Prostate gland (tissue), 2 donors: Measurements from ENCODE around the gene TTC23. TPM values are rescaled to one million over a fixed set of nuclear protein-coding genes. Genes with fewer than 3 reads are reported as not detected.
A peak's percentile ranks its signal among the peaks of the same experiment; 100 is the strongest.

Experiments used
- DNase-seq: peaks from one replicate; pipeline ENCODE4 v3.0.0-alpha.2; 2019; ENCODE audit warnings: low spot score
- H3K27ac ChIP-seq, 2 donors: fragments of 200-600 bp; sonication (generic); 2 replicates each; pipeline ENCODE4 v1.5.1; 2017 to 2019
- H3K27me3 ChIP-seq: fragments of 200-600 bp; sonication (generic); replicated peaks from 2 replicates; pipeline ENCODE4 v1.5.1; 2019; ENCODE audit not compliant: insufficient read depth
- H3K36me3 ChIP-seq, 2 donors: fragments of 200-600 bp; sonication (generic); 1 replicate in 1 of 2; 2 replicates in 1 of 2; pipeline versions ENCODE4 v1.5.1 to v1.8.1; 2017 to 2019
- H3K4me1 ChIP-seq: fragments of 200-600 bp; sonication (generic); replicated peaks from 2 replicates; pipeline ENCODE4 v1.5.1; 2019
- H3K4me3 ChIP-seq, 2 donors: fragments of 200-600 bp; sonication (generic); 2 replicates each; pipeline ENCODE4 v1.5.1; 2017 to 2019
- H3K9me3 ChIP-seq: fragments of 200-600 bp; sonication (generic); 2 replicates; pipeline ENCODE4 v1.5.1; 2017
- CTCF ChIP-seq, 4 experiments: fragments of 200-600 bp in 2 of 4; fragments of 450-650 bp in 2 of 4; sonication (generic) in 2 of 4; IDR thresholded peaks; 1 replicate in 3 of 4; 2 replicates in 1 of 4; pipeline ENCODE4 v1.5.1; 2016 to 2019; ENCODE audit warnings: antibody characterized with exemption in 4 of 4, mild to moderate bottlenecking in 2 of 4, moderate library complexity in 2 of 4
- POLR2A ChIP-seq: fragments of 450-650 bp; IDR thresholded peaks from one replicate; pipeline ENCODE4 v1.6.1; 2016; ENCODE audit warnings: antibody characterized with exemption, mild to moderate bottlenecking
- POLR2AphosphoS5 ChIP-seq: sonication (generic); formaldehyde crosslinking; IDR thresholded peaks from one replicate; pipeline ENCODE4 v1.6.1; 2017; ENCODE audit warnings: antibody characterized with exemption
- WGBS: methylation state at CpG from one replicate; pipeline ENCODE4 v1.1.5; 2018; 5-methylcytosine and 5-hydroxymethylcytosine counted together
- intact Hi-C: fragments of 100-400 bp; cut with DNase I; formaldehyde crosslinking; loops from one replicate; pipeline ENCODE4 v1.14.2; 2022
- total RNA-seq, 2 donors: library from RNA; depleted of rRNA; stranded (reverse); fragments of >200 nt; gene quantifications; one replicate each; pipeline ENCODE4 v1.1.0, GENCODE V29; 2016

TTC23 gene
- total RNA-seq, 2 donors from 2014 or later = 18.1 to 39.5 TPM

- WGBS = 45% methylated on average over 8 of the region's 8 CpGs
- intact Hi-C loops = no loop called here
- Histone ChIP-seq H3K9me3 (no peaks in the 10 kb centered on the region), H3K27me3 (no peaks in the 10 kb centered on the region), H3K4me1 (no peaks in the 10 kb centered on the region), H3K27ac (peak overlapping the region; percentile 77 to 83), H3K36me3 (no peaks in the 10 kb centered on the region), H3K4me3 (no peak overlapping the region)
- TF ChIP-seq POLR2AphosphoS5 (no peak), CTCF (IDR thresholded peaks at IDR 0.05) (no peak), POLR2A (no peak)
- DNase-seq = no peak
These were observed 138.6 kb downstream of the TTC23 start for GRCh38 chr15:99110581-99111320.

GRCh38 chr15:99110093-99110492 lies 139.3 kb downstream of the TTC23 start:
- TF ChIP-seq POLR2AphosphoS5 = no peak
- TF ChIP-seq POLR2A = no peak
- no peak for TF ChIP-seq CTCF (IDR thresholded peaks at IDR 0.05)
- Histone ChIP-seq H3K4me1 (no peaks in the 10 kb centered on the region), H3K9me3 (no peaks in the 10 kb centered on the region), H3K36me3 (no peaks in the 10 kb centered on the region), H3K27me3 (no peaks in the 10 kb centered on the region), H3K27ac (peak overlapping the region; percentile 77 to 83), H3K4me3 (peak overlapping the region in 1 of 2 donors; percentile 8)
- intact Hi-C loops = no loop called here
- DNase-seq = no peak
- 77% methylated on average over 12 of the region's 12 CpGs for WGBS

GRCh38 chr15:99109555-99110021 lies 139.8 kb downstream of the TTC23 start:
- no peak for DNase-seq
- Histone ChIP-seq H3K4me1 (no peaks in the 10 kb centered on the region), H3K9me3 (no peaks in the 10 kb centered on the region), H3K27me3 (no peaks in the 10 kb centered on the region), H3K4me3 (peak overlapping the region in 1 of 2 donors; percentile 8), H3K36me3 (no peaks in the 10 kb centered on the region), H3K27ac (peak overlapping the region; percentile 77 to 83)
- no peak for TF ChIP-seq CTCF (IDR thresholded peaks at IDR 0.05)
- TF ChIP-seq POLR2A = no peak
- no peak for TF ChIP-seq POLR2AphosphoS5
- 78% methylated on average over 10 of the region's 10 CpGs for WGBS
- intact Hi-C loops = loop anchor here (5.0 to 10.0 kb wide), 3 partner anchors 63 to 595 kb away; partner anchors contain the start of gene MEF2A

GRCh38 chr15:99108993-99109392 lies 140.4 kb downstream of the TTC23 start:
- Histone ChIP-seq H3K4me1 (no peaks in the 10 kb centered on the region), H3K9me3 (no peaks in the 10 kb centered on the region), H3K36me3 (no peaks in the 10 kb centered on the region), H3K27ac (peak overlapping the region; percentile 77 to 83), H3K27me3 (no peaks in the 10 kb centered on the region), H3K4me3 (peak overlapping the region in 1 of 2 donors; percentile 11)
- 87% methylated on average over 5 of the region's 5 CpGs for WGBS
- no peak for DNase-seq
- intact Hi-C loops = loop anchor here (5.0 to 10.0 kb wide), 3 partner anchors 63 to 596 kb away; partner anchors contain the start of gene MEF2A
- TF ChIP-seq POLR2AphosphoS5 (no peak), CTCF (IDR thresholded peaks at IDR 0.05) (no peak), POLR2A (no peak)
